ENCODE results near the gene MTG1.

DNA sequence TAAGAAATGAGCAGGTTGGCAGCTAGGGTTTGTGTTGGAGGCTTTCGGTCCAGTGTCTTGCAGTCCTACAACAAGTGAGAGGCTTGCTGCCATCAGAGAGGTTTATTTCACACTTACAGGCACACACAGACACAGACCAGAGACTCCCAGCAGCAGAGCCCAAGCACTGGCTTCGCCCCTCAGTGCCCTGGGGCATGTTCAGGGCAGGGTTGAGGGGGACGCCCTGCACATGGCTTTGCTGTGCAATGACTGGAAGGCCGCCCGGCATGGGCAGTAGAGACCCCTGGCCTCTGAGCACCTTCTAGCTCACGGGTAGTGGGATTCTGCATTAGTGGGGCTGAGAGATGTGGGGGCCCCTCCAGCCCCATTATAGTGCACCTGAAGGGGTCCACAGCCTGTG is 26.6 kb downstream of the MTG1 start:
- TF ChIP-seq, protein P1, sequence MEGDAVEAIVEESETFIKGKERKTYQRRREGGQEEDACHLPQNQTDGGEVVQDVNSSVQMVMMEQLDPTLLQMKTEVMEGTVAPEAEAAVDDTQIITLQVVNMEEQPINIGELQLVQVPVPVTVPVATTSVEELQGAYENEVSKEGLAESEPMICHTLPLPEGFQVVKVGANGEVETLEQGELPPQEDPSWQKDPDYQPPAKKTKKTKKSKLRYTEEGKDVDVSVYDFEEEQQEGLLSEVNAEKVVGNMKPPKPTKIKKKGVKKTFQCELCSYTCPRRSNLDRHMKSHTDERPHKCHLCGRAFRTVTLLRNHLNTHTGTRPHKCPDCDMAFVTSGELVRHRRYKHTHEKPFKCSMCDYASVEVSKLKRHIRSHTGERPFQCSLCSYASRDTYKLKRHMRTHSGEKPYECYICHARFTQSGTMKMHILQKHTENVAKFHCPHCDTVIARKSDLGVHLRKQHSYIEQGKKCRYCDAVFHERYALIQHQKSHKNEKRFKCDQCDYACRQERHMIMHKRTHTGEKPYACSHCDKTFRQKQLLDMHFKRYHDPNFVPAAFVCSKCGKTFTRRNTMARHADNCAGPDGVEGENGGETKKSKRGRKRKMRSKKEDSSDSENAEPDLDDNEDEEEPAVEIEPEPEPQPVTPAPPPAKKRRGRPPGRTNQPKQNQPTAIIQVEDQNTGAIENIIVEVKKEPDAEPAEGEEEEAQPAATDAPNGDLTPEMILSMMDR (conservative IDR thresholded peaks at IDR 0.05 in 1 of 2, IDR thresholded peaks at IDR 0.05 in 1 of 2; ENCODE audit: low read depth in 1 of 2, low read length in 2 of 2) = no peak
- TF ChIP-seq EZH2 (IDR thresholded peaks at IDR 0.05; ENCODE audit: low read length, missing control alignments) = no peak

Measured in fibroblast of lung (primary cell).